Body of pancreas (tissue), 4 donors: ENCODE results near the gene ARL6IP4.

Experiments
- CTCF ChIP-seq, 7 experiments: fragments of 450-650 bp in 4 of 7; fragments of 200-600 bp in 3 of 7; sonication (generic) in 3 of 7; IDR thresholded peaks; one replicate each; pipeline ENCODE4 v1.5.1; 2016 to 2019; ENCODE audit warnings: antibody characterized with exemption in 7 of 7
- POLR2A ChIP-seq, 3 donors: fragments of 450-650 bp; IDR thresholded peaks; one replicate each; pipeline ENCODE4 v1.6.1; 2016; ENCODE audit warnings: antibody characterized with exemption in 3 of 3, mild to moderate bottlenecking in 2 of 3

GRCh38 chr12:122951406-122951805, 29.1 kb upstream of the ARL6IP4 start:
- TF ChIP-seq CTCF (IDR thresholded peaks at IDR 0.05) (no peak), POLR2A (IDR thresholded peaks at IDR 0.05) (no peak)
